Ishikawa (cell line): ENCODE measurements around the gene IQCH.

Experiments
- CEBPB ChIP-seq: IDR thresholded peaks from 2 replicates; pipeline ENCODE4 v1.6.1; 2012
- CREB1 ChIP-seq: IDR thresholded peaks from 2 replicates; pipeline ENCODE4 v1.6.1; 2012; ENCODE audit warnings: low read depth
- EGR1 ChIP-seq: IDR thresholded peaks from 2 replicates; pipeline ENCODE4 v1.6.1; 2012
- EP300 ChIP-seq: IDR thresholded peaks from 2 replicates; pipeline ENCODE4 v1.6.1; 2012; ENCODE audit warnings: borderline replicate concordance
- FOXM1 ChIP-seq: IDR thresholded peaks from 2 replicates; pipeline ENCODE4 v1.6.1; 2012; ENCODE audit warnings: low read depth, borderline replicate concordance
- NFIC ChIP-seq: IDR thresholded peaks from 2 replicates; pipeline ENCODE4 v1.6.1; 2012
- RAD21 ChIP-seq: IDR thresholded peaks from 2 replicates; pipeline ENCODE4 v1.6.1; 2012; ENCODE audit warnings: low read depth
- REST ChIP-seq: IDR thresholded peaks from 2 replicates; pipeline ENCODE4 v1.6.1; 2012; ENCODE audit warnings: low read depth, mild to moderate bottlenecking
- TAF1 ChIP-seq: IDR thresholded peaks from 2 replicates; pipeline ENCODE4 v1.6.1; 2012; ENCODE audit warnings: low read depth, mild to moderate bottlenecking
- TCF12 ChIP-seq: IDR thresholded peaks from 2 replicates; pipeline ENCODE4 v1.6.1; 2012; ENCODE audit warnings: low read depth
- TEAD4 ChIP-seq: IDR thresholded peaks from 2 replicates; pipeline ENCODE4 v1.6.1; 2012
- USF1 ChIP-seq: IDR thresholded peaks from 2 replicates; pipeline ENCODE4 v1.6.1; 2012
- YY1 ChIP-seq: IDR thresholded peaks from 2 replicates; pipeline ENCODE4 v1.6.1; 2012; ENCODE audit warnings: low read depth
- ZBTB7A ChIP-seq: IDR thresholded peaks from 2 replicates; pipeline ENCODE4 v1.6.1; 2012; ENCODE audit warnings: low read depth
- TF ChIP-seq, protein P1 (sequence below): IDR thresholded peaks from 2 replicates; pipeline ENCODE4 v1.6.1; 2012

Gene IQCH

DNA sequence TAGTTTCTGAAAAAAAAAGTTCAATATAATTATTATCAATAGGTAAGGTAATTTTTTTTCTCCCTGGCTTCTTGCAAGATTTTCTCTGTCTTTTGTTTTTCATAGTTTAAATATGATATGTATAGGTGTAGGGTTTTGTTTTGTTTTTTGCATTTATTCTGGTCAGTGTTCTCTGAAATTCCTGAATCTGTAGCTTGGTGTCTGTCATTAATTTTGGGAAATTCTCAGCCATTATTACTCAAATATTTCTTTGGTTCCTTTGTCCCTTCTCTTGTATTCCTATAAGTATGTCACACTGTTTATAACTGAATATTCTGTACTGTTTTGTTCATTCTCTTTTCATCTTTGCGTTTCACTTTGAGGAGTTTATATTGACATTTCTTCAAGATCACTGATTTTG, 22.1 kb downstream of the IQCH start:
- TF ChIP-seq CREB1 = no peak
- no peak for TF ChIP-seq REST
- TF ChIP-seq TCF12 = no peak
- TF ChIP-seq NFIC = no peak

- TF ChIP-seq EGR1 (no peak), TEAD4 (no peak), FOXM1 (no peak), YY1 (no peak), RAD21 (no peak)
- TF ChIP-seq, protein P1, sequence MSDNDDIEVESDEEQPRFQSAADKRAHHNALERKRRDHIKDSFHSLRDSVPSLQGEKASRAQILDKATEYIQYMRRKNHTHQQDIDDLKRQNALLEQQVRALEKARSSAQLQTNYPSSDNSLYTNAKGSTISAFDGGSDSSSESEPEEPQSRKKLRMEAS = no peak
Measured at GRCh38 chr15:67280217-67280616, 25.6 kb downstream of the IQCH start.

GRCh38 chr15:67281714-67282113, 27.1 kb downstream of the IQCH start:
- TF ChIP-seq CEBPB (no peak), ZBTB7A (no peak), EGR1 (no peak), TCF12 (no peak), TEAD4 (no peak), REST (no peak), USF1 (no peak), CREB1 (no peak)
- TF ChIP-seq, protein P1 = no peak

GRCh38 chr15:67290319-67290718, 35.7 kb downstream of the IQCH start:
- TF ChIP-seq ZBTB7A = no peak
- no peak for TF ChIP-seq EP300
- TF ChIP-seq YY1 = no peak
- no peak for TF ChIP-seq USF1
- TF ChIP-seq FOXM1 = no peak
- no peak for TF ChIP-seq REST
- TF ChIP-seq CEBPB = no peak
- TF ChIP-seq TCF12 = no peak
- TF ChIP-seq NFIC = no peak
- TF ChIP-seq, protein P1 = no peak
- no peak for TF ChIP-seq TAF1
- no peak for TF ChIP-seq RAD21
- TF ChIP-seq EGR1 = no peak
- no peak for TF ChIP-seq TEAD4

DNA sequence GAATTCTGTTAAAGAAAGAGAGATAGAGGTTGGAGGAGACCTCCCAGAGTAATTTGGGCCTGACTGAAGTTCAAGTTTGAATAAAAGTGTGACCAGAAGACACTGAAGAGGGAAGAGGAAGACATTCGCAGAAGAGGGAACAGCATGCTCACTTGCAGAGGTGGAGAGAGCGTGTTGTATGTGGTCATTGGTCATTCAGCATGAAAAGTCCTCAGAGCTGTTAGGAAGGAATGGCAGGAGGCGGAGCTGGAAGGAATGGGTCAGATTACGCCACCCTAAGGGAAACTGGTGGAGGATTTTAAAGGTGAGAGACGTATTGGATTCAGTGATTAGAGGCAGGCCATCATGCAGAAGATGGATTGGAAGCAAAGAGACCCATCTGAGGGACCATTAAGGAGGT, 41.6 kb downstream of the IQCH start:
- TF ChIP-seq CREB1 = no peak
- TF ChIP-seq, protein P1 = peak; percentile 70
